GM18951 (cell line): ENCODE measurements around the gene PKNOX2.

Experiments used
- POLR2A ChIP-seq: IDR thresholded peaks from 4 replicates; pipeline ENCODE4 v1.6.1; 2011; ENCODE audit warnings: mild to moderate bottlenecking; ENCODE audit not compliant: insufficient read length, insufficient read depth; ENCODE audit errors: extremely low read depth
- in situ Hi-C: fragments of 300-500 bp; cut with MboI; formaldehyde crosslinking; loops from one replicate; pipeline ENCODE4 v1.12.0; 2022; ENCODE audit warnings: low sequenced_read_pairs, mixed read lengths, inconsistent platforms; ENCODE audit not compliant: unreplicated experiment

Gene PKNOX2

GRCh38 chr11:125225401-125225800 lies 60.9 kb downstream of the PKNOX2 start:
- in situ Hi-C loops = no loop called here
- TF ChIP-seq POLR2A = no peak

- no peak for TF ChIP-seq POLR2A
- in situ Hi-C loops = no loop called here
Observed at GRCh38 chr11:125226031-125226430, 61.5 kb downstream of the PKNOX2 start.

GRCh38 chr11:125226706-125227105 lies 62.2 kb downstream of the PKNOX2 start:
- in situ Hi-C loops = no loop called here
- no peak for TF ChIP-seq POLR2A

- in situ Hi-C loops = no loop called here
- TF ChIP-seq POLR2A = no peak
Observed at GRCh38 chr11:125227151-125227550, 62.6 kb downstream of the PKNOX2 start.

- in situ Hi-C loops = no loop called here
- no peak for TF ChIP-seq POLR2A
Observed at GRCh38 chr11:125228445-125228844, 63.9 kb downstream of the PKNOX2 start.

- in situ Hi-C loops = no loop called here
- no peak for TF ChIP-seq POLR2A
Observed at GRCh38 chr11:125228993-125229392, 64.4 kb downstream of the PKNOX2 start.

GRCh38 chr11:125229916-125230315 lies 65.4 kb downstream of the PKNOX2 start:
- no peak for TF ChIP-seq POLR2A
- in situ Hi-C loops = no loop called here

GRCh38 chr11:125233116-125233515 lies 68.6 kb downstream of the PKNOX2 start:
- in situ Hi-C loops = no loop called here

GRCh38 chr11:125233736-125234275 lies 69.3 kb downstream of the PKNOX2 start:
- TF ChIP-seq POLR2A = no peak

More at GRCh38 chr11:125233116-125233515, 68.6 kb downstream of the PKNOX2 start:
- TF ChIP-seq POLR2A = no peak

GRCh38 chr11:125235071-125235471 lies 70.5 kb downstream of the PKNOX2 start:
- in situ Hi-C loops = no loop called here
- no peak for TF ChIP-seq POLR2A

More at GRCh38 chr11:125233736-125234275, 69.3 kb downstream of the PKNOX2 start:
- in situ Hi-C loops = no loop called here

- in situ Hi-C loops = no loop called here
- TF ChIP-seq POLR2A = no peak
Observed at GRCh38 chr11:125236072-125236825, 71.7 kb downstream of the PKNOX2 start.

- in situ Hi-C loops = no loop called here
- no peak for TF ChIP-seq POLR2A
Observed at GRCh38 chr11:125239585-125240560, 75.3 kb downstream of the PKNOX2 start.

GRCh38 chr11:125241104-125241503 lies 76.6 kb downstream of the PKNOX2 start:
- no peak for TF ChIP-seq POLR2A
- in situ Hi-C loops = no loop called here
